ENCODE results near the gene BNC2.
"Not testable (repeated sequence)": the region's sequence is repeated elsewhere in the genome, so short reads cannot be mapped to it uniquely, and the experiment has no call there.

The BNC2 gene

DNA sequence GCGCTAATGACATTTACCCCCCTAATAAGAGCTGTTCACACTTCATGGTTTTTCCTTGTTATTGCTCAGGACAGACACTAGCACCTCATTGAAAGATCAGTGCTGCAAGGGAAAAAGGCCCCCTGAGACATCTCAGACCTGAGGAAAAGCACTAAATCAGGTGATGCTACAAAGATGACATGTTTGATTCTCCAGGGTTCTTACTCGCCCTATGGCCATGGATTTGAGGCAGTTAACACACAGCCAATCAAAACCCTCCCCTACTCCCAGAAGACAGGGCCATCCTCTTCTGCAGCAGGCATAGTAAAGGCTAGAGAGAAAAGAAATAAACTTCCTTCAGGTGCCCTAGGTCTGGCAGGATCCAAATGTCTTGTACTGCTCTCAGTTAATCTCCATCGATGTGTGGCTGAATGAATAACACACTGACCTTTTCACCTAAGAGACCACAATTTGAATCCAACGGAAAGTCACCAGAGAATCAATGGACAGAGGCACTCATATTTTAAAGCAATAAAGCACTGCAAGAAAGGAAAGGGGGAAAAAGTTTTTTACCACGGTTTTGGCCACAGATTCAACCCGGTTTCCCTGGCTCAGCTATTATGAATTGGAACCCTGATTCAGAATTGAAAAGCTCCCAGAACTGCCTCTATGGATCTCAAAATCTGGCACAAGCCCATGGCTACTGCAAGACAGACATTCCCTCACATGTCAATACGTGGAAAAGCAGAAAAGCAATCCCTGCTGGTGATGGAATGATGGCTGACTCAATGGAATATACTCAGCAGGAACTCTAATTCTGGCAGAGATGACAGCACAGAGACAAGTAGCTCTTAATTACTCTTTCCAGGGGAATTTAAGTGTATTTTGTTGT is 329.5 kb downstream of the BNC2 start:
- Mint-ChIP-seq H3K9me3 (no peaks in the 10 kb centered on the region), H3K36me3 (ENCODE audit: low read depth) (no peaks in the 10 kb centered on the region), H3K4me3 (no peak overlapping the region), H3K27ac (no peak overlapping the region), H3K27me3 (ENCODE audit: low read depth, poor library complexity) (no peaks in the 10 kb centered on the region), H3K4me1 (peaks cover 27% of the 10 kb centered on the region)
- TF ChIP-seq, protein P1, sequence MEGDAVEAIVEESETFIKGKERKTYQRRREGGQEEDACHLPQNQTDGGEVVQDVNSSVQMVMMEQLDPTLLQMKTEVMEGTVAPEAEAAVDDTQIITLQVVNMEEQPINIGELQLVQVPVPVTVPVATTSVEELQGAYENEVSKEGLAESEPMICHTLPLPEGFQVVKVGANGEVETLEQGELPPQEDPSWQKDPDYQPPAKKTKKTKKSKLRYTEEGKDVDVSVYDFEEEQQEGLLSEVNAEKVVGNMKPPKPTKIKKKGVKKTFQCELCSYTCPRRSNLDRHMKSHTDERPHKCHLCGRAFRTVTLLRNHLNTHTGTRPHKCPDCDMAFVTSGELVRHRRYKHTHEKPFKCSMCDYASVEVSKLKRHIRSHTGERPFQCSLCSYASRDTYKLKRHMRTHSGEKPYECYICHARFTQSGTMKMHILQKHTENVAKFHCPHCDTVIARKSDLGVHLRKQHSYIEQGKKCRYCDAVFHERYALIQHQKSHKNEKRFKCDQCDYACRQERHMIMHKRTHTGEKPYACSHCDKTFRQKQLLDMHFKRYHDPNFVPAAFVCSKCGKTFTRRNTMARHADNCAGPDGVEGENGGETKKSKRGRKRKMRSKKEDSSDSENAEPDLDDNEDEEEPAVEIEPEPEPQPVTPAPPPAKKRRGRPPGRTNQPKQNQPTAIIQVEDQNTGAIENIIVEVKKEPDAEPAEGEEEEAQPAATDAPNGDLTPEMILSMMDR (IDR thresholded peaks at IDR 0.05), result no peak
- no peak for DNase-seq

DNA sequence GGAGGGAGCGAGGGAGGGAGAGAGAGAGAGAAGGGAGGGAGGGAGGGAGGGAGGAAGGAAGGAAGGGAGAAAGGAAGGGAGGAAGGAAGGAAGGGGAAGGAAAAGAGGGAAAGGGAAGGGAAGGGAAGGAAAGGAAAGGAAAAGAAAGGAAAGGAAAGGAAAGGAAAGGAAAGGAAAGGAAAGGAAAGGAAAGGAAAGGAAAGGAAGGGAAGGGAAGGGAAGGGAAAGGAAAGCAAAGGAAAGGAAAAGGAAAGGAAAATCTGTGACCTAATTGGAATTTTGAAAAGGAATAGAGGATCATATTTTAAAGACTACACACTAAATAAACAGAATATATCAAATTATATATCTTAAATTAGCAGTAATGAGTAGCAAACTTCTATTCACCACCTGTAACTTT is 330.8 kb downstream of the BNC2 start:
- H3K4me3 Mint-ChIP-seq; DNase-seq; H3K36me3 Mint-ChIP-seq (ENCODE audit: low read depth); H3K27me3 Mint-ChIP-seq (ENCODE audit: low read depth, poor library complexity); H3K9me3 Mint-ChIP-seq: not testable (repeated sequence)
- peak overlapping the region; percentile 25 for H3K27ac Mint-ChIP-seq
- peaks cover 27% of the 10 kb centered on the region for H3K4me1 Mint-ChIP-seq

DNA sequence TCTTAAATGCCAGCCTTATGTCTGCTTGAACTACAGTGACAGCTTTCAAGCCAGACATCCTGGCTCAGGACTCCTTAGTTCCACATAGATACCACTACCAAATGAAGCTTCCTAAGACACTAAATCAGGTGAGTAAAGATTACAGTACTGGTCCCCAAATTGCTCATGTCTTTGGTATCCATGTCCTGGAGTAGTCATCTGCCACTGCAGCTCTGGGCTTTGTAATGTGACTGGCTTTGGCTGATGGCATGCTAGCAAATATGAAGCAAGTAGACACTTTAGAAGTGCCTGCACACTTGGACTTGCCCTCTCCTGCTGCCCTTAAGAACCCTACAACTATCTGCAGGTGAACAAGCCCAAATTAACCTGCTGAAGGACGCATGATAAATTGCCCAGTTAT is 334.9 kb downstream of the BNC2 start:
- no peak overlapping the region for H3K4me3 Mint-ChIP-seq
- no peak for DNase-seq
- peak overlapping the region; percentile 52 for H3K27ac Mint-ChIP-seq
- TF ChIP-seq, protein P1 (IDR thresholded peaks at IDR 0.05), result no peak
- H3K4me1 Mint-ChIP-seq, result peaks cover 20% of the 10 kb centered on the region
- H3K36me3 Mint-ChIP-seq (ENCODE audit: low read depth), result no peaks in the 10 kb centered on the region
- no peaks in the 10 kb centered on the region for H3K9me3 Mint-ChIP-seq
- H3K27me3 Mint-ChIP-seq (ENCODE audit: low read depth, poor library complexity), result no peaks in the 10 kb centered on the region

DNA sequence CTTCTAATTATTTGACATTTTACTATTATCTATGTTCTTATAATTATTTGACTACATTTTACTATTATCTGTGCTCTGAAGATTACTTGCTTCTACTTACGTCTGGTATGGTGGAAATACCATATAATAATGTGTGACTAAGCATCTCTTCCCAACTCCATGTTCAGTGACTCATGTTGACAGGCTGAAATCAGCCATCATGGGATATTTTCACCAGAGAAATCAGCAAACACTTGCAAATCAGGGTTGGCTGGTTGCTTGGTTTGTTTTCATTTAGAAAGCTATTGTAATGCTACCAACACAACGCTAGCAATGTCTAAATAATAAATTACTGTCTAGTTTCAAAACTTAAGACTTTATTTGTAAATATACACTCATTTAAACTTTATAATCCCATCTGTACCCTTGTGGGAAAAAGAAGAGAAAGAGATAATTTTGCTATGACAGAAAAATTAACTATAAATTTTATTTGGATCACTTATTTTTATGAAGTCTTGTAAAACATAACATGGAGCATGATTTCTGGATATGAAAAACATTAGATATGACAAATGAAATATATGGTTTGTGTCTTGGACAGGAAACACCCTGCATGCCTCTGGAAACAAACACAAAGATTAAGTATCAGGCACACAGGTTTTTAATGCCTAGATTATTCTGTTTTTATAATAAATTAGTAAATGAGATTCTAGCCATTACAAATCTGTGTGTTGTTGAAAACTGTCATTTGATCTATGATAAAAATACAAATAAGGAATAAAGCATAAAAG is 337.6 kb downstream of the BNC2 start:
- peaks cover 22% of the 10 kb centered on the region for H3K4me1 Mint-ChIP-seq
- no peak overlapping the region for H3K27ac Mint-ChIP-seq
- no peaks in the 10 kb centered on the region for H3K36me3 Mint-ChIP-seq (ENCODE audit: low read depth)
- no peak for DNase-seq
- no peaks in the 10 kb centered on the region for H3K27me3 Mint-ChIP-seq (ENCODE audit: low read depth, poor library complexity)
- TF ChIP-seq, protein P1 (IDR thresholded peaks at IDR 0.05), result no peak
- H3K4me3 Mint-ChIP-seq, result no peak overlapping the region
- H3K9me3 Mint-ChIP-seq, result no peaks in the 10 kb centered on the region

DNA sequence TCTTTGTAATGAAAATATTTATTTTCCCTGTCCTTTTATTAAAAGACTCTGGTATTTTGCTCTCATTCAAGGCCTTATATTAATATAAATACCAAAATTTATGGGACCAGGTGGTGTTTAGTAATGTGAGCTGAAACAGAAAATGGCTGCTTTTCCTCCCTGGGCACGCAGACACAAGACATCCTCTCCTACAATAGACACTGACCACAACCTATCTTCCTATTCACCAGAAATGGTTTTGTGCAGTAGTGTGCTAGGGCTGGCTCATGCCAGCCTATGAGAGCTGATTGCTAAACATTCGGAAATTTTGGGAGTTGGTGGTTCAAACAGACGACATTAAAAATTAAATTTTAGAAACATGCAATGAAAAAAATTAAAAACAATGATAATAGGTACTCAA is 338.2 kb downstream of the BNC2 start:
- TF ChIP-seq, protein P1 (IDR thresholded peaks at IDR 0.05), result no peak
- H3K36me3 Mint-ChIP-seq (ENCODE audit: low read depth), result no peaks in the 10 kb centered on the region
- no peak overlapping the region for H3K4me3 Mint-ChIP-seq
- no peak overlapping the region for H3K27ac Mint-ChIP-seq
- H3K4me1 Mint-ChIP-seq, result peaks cover 22% of the 10 kb centered on the region
- no peaks in the 10 kb centered on the region for H3K9me3 Mint-ChIP-seq
- DNase-seq, result no peak
- no peaks in the 10 kb centered on the region for H3K27me3 Mint-ChIP-seq (ENCODE audit: low read depth, poor library complexity)
